ENCODE results near the gene AGAP5. TPM values are rescaled to one million over a fixed set of nuclear protein-coding genes. Genes with fewer than 3 reads are reported as not detected.
"Not testable (repeated sequence)": the region's sequence is repeated elsewhere in the genome, so short reads cannot be mapped to it uniquely, and the experiment has no call there.

Gene AGAP5
- total and polyA plus RNA-seq, 3 donors from 2014 or later, result 19.8 to 25.5 (median 20.3) TPM

DNA sequence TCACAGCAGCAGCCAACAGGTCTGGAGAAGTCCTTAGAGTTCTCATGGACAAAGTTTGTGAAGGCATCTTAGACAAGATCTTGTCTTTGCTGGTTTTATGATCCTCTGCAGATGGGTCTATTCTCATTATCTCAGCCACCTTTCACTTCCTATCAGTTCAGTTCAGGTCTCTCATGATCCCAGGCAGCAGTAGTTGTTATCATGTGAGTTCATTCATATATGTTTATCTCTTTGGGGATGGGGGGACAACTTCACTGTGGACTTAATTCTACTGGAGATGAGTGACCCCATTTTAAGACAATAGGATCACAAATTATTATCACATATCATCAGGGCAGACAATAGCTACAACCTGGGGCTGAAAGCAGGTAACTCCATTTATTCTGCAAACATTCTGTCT lies 6.0 kb upstream of the AGAP5 start:
- H3K36me3 ChIP-seq (ENCODE audit: low read depth, missing control alignments); H3K4me3 ChIP-seq; H3K9me3 ChIP-seq; DNase-seq; H3K27me3 ChIP-seq; H3K27ac ChIP-seq; intact Hi-C loops (cut with DNase I; ENCODE audit: low total_unique reads); H3K4me1 ChIP-seq: not testable (repeated sequence)

DNA sequence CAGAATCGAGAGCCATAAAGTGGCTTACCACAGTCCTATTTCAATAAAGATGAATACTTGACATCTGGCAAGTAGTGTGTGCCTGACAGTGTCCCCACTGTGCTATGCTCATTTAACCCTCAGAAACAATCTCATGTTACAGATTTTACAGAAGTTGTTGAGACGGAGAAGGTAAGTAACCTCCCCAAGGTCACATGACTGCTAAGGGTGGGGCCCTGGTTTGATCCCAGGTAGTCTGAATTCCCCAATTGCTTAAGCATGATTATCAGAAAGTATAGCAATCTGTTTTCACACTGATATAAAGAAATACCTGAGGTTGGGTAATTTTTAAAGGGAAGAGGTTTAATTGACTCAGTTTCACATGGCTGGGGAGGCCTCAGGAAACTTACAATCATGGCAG lies 910 bp upstream of the AGAP5 start:
- H3K27ac ChIP-seq; H3K4me3 ChIP-seq; H3K27me3 ChIP-seq; H3K36me3 ChIP-seq (ENCODE audit: low read depth, missing control alignments); DNase-seq; H3K4me1 ChIP-seq; intact Hi-C loops (cut with DNase I; ENCODE audit: low total_unique reads); H3K9me3 ChIP-seq: not testable (repeated sequence)
- whole genome bisulfite sequencing, 2 donors, result 93 to 100% methylated on average over 2 of the region's 2 CpGs

DNA sequence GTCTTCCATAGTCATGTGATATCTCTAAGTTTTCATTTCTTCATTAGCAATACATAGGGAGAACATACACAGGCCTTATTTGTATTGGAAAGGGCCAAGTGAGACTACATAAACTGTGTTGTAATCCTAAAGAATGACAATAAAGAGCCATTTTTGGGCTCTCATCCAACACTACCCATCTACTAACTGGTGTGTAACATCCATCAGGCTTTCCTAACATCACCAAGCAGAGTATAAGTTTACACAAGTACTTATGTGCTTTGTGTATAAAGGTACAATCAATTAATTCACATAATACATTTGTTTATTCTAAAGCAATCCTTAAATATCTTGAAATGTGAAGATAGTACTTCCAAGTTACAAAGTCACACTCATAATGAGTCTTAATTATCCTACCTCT lies 2.6 kb downstream of the AGAP5 start:
- H3K4me1 ChIP-seq; H3K36me3 ChIP-seq (ENCODE audit: low read depth, missing control alignments); H3K4me3 ChIP-seq; H3K27me3 ChIP-seq; H3K27ac ChIP-seq; DNase-seq; intact Hi-C loops (cut with DNase I; ENCODE audit: low total_unique reads); H3K9me3 ChIP-seq: not testable (repeated sequence)

DNA sequence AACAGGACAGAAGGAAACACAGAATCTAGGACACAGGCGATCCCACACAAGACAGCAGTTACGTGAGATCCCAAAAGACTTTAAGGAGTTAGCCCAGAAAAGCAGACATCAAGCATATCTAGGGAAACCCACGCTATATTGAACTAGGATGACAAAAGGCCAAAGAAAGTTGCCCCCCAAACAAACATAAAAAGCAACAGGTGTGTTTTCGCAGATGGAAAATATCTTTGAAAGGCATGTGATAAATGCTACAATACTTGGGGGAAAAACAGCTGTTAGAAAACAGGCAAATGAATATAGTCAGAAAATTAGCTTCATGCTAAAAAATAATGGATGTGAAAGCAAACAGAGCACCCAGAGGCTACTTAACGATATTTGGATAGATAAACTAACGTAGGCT lies 7.2 kb downstream of the AGAP5 start:
- DNase-seq; H3K27me3 ChIP-seq; intact Hi-C loops (cut with DNase I; ENCODE audit: low total_unique reads); H3K9me3 ChIP-seq; H3K4me3 ChIP-seq; H3K4me1 ChIP-seq; H3K36me3 ChIP-seq (ENCODE audit: low read depth, missing control alignments); H3K27ac ChIP-seq: not testable (repeated sequence)
- 94 to 97% methylated on average over 6 of the region's 6 CpGs for WGBS, 2 donors

DNA sequence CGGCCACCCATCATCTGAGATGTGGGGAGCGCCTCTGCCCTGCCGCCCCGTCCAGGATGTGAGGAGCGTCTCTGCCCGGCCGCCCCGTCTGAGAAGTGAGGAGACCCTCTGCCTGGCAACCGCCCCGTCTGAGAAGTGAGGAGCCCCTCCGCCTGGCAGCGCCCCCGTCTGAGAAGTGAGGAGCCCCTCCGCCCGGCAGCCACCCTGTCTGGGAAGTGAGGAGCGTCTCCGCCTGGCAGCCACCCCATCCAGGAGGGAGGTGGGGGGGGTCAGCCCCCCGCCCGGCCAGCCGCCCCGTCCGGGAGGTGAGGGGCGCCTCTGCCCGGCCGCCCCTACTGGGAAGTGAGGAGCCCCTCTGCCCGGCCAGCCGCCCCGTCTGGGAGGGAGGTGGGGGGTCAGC lies 8.3 kb downstream of the AGAP5 start:
- WGBS, 2 donors, result 91% methylated on average over 11 of the region's 28 CpGs; no CpG with 5 or more reads in 1 of the 2 donors
- H3K4me3 ChIP-seq; DNase-seq; H3K27me3 ChIP-seq; H3K36me3 ChIP-seq (ENCODE audit: low read depth, missing control alignments); H3K4me1 ChIP-seq; H3K9me3 ChIP-seq; H3K27ac ChIP-seq; intact Hi-C loops (cut with DNase I; ENCODE audit: low total_unique reads): not testable (repeated sequence)

DNA sequence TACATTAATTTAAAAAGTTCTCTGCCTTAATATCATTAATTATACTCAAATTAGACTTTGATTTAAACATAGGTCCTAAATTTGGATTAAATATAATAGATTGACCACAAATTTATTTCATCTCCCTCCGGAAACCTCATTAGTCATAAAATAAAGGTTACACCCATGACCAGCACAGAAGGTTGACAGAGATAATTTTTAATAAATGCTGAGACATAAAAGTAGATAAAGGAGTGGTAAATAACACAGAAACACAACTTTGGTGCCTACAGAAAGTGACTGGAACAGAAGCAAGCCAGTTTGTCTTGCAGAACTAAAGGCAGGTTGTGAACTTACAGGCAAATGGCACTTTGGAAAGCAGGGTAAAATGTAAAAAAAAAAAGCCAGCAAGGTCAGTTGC lies 10.3 kb downstream of the AGAP5 start:
- H3K27me3 ChIP-seq; H3K9me3 ChIP-seq; H3K36me3 ChIP-seq (ENCODE audit: low read depth, missing control alignments); H3K4me3 ChIP-seq; H3K27ac ChIP-seq; DNase-seq; intact Hi-C loops (cut with DNase I; ENCODE audit: low total_unique reads); H3K4me1 ChIP-seq: not testable (repeated sequence)
- 88 to 97% methylated on average over 1 of the region's 1 CpG for WGBS, 2 donors

DNA sequence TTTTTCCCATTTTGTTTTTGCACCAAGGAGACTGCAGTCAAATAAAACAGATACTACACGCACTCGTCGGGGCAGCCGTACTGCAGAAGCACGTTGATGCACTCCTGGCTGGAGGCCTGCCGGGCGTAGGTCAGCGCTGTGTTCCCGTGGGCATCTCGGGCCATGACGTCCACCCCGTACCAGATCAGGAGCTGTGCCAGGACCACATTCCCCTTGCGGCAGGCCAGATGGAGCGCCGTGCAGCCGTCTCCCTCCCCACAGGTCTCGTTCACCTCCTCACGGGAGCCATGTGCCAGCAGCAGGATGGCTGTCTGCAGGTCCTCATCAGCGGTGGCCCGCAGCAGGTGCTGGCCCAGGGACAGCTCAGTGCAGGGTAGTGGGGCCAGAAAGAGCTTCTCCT lies 23.4 kb downstream of the AGAP5 start:
- H3K27me3 ChIP-seq; DNase-seq; H3K9me3 ChIP-seq; H3K4me1 ChIP-seq; H3K27ac ChIP-seq; intact Hi-C loops (cut with DNase I; ENCODE audit: low total_unique reads); H3K36me3 ChIP-seq (ENCODE audit: low read depth, missing control alignments); H3K4me3 ChIP-seq: not testable (repeated sequence)
- 95 to 100% methylated on average over 3 to 11 of the region's 20 CpGs for WGBS, 2 donors

DNA sequence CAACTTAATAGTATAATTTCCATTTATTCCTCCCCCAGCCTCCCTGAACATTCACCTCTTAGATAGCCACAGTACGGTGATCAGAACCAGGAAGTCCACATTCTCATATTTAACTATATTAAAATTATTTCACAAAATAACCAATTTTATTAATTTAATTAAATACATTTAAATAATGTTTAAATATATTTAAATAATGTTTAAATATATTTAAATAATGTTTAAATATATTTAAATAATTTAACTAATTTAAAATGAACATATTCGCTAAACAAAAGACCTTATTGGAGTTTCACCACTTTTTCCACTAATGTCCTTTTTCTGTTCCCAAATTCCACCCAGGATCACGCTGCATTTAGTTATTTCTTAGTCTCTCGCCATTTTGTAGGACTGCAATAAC lies 29.5 kb downstream of the AGAP5 start:
- DNase-seq; H3K4me3 ChIP-seq; H3K36me3 ChIP-seq (ENCODE audit: low read depth, missing control alignments); intact Hi-C loops (cut with DNase I; ENCODE audit: low total_unique reads); H3K9me3 ChIP-seq; H3K4me1 ChIP-seq; H3K27ac ChIP-seq; H3K27me3 ChIP-seq: not testable (repeated sequence)
- 90 to 93% methylated on average over 4 of the region's 4 CpGs for WGBS, 2 donors

DNA sequence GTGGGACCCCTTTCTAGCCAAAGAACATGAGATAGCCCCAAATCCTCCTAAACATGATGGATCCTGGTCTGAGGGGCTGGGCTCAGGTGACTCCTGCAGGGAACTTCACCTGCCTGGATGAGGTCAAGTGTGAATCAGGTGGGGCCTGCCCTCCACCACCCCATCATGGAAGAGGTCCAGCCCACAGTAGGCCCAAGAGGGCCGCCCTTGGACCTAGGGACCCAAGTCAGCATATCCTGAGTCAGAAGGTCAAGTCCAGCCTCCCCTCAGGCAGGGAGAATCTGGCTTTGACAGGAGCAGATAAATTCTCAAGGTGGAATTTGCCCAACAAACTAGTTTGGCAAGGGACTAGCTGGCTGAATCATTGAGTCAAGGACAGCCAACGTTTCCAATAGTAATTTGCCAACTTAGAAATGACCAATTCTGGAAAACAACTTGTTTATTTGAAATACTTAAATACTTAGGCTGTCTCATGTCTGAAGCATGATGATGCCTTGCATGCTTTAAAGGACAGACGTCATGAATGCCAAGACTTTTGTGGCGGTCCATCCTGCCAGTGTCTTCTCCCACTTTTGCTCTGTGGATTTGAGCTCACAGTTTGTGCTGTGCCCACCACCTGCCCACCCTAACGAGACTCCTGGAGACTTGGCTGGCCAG lies 31.6 kb downstream of the AGAP5 start:
- H3K9me3 ChIP-seq; H3K27ac ChIP-seq; intact Hi-C loops (cut with DNase I; ENCODE audit: low total_unique reads); H3K4me3 ChIP-seq; H3K27me3 ChIP-seq; H3K36me3 ChIP-seq (ENCODE audit: low read depth, missing control alignments); H3K4me1 ChIP-seq; DNase-seq: not testable (repeated sequence)
- WGBS, 2 donors, result 59 to 67% methylated on average over 3 to 4 of the region's 5 CpGs

DNA sequence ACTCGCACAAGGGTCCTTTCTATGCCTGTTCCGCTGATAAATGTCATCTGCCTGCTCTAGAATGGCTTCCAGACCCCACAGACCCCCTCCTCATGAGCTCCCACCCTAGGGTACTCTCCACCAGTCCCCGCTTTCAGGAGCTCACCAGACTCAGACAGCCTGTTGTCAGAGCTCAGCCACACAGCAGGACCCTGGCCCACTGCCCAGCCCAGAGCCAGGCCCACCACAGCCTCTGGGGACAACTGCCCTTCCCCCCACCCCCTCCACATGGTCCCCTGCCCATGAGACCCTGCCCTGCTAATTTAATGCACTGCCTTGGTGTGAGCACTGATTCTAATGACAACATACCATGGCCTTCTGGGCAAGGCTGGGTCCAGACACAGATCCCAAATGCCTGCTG lies 32.3 kb downstream of the AGAP5 start:
- H3K4me3 ChIP-seq; H3K27me3 ChIP-seq; DNase-seq; H3K27ac ChIP-seq; intact Hi-C loops (cut with DNase I; ENCODE audit: low total_unique reads); H3K36me3 ChIP-seq (ENCODE audit: low read depth, missing control alignments); H3K9me3 ChIP-seq; H3K4me1 ChIP-seq: not testable (repeated sequence)
- 85 to 100% methylated on average over 2 to 3 of the region's 3 CpGs for WGBS, 2 donors

DNA sequence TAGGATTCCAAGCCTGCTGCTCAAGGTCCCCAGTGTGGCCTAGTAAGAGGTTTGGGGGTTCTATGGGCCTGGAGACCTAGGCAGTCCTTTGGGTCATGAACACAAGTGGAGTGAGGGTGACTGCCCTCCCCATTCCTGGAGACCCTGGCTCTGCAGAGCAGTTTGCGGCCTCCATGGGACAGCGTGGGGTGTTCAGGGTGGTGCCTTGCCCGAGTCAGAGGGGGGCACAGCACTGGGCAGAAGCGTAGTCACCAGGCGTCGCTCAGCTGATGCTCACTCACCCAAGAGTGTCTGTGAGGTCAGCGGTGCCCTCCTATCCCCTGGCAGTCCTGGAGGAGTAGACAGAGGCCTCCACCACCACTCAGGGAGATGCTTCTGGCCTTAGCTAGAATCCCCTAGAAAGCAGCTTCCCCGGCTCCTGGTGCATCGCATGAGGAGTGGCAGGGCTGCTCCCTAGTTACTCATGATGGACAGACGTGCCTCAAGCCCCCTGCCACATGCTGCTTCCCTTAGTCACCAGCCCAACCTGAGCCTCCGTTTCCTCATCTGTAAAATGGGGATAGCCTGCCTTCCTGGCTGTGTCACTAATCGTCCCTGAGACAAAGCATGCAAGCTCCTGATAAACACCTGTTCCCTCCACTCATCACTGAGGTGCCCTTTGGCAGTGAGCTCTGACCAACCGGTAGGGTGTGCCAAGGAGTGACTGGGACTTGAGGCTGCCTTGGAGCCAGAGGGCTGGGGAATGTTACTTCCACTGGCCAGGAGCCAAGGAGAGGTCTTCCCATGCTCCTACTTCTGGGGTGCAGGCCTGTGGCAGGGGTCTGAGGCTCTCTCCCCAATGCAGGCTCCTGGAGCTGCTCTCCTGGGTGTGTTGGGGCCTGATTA lies 33.5 kb downstream of the AGAP5 start:
- H3K4me1 ChIP-seq; H3K36me3 ChIP-seq (ENCODE audit: low read depth, missing control alignments); H3K9me3 ChIP-seq; intact Hi-C loops (cut with DNase I; ENCODE audit: low total_unique reads); H3K4me3 ChIP-seq; DNase-seq; H3K27me3 ChIP-seq; H3K27ac ChIP-seq: not testable (repeated sequence)
- 72 to 81% methylated on average over 6 to 10 of the region's 13 CpGs for WGBS, 2 donors

DNA sequence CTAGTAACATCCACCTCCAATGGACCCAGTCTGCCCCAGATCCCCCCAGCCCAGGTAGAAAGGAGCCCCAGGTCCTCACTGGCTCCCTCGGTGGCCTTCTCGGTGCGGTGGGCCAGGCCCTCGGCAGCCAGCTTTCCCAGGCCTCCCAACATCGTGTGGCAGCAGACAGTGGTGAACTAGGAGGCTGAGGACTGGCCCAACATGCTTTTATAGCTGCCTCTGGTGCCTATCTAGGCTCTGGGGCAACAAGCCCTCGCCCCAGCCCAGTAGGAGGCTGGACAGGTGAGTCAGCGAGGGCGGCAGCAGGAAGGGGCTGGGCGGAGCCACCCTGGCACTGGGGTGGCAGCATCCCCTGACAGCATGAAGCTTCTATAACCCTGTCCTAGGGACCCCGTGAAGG lies 34.3 kb downstream of the AGAP5 start:
- intact Hi-C loops (cut with DNase I; ENCODE audit: low total_unique reads); H3K27ac ChIP-seq; H3K4me3 ChIP-seq; H3K27me3 ChIP-seq; H3K9me3 ChIP-seq; DNase-seq; H3K4me1 ChIP-seq; H3K36me3 ChIP-seq (ENCODE audit: low read depth, missing control alignments): not testable (repeated sequence)
- 85 to 86% methylated on average over 5 to 10 of the region's 10 CpGs for WGBS, 2 donors

Measured in testis (tissue), 3 donors.